DMS53 treated with DMSO at 0.1 percent for 48 hours (cell line): ENCODE measurements around the gene BAK1.
"Not testable (repeated sequence)": the region's sequence is repeated elsewhere in the genome, so short reads cannot be mapped to it uniquely, and the experiment has no call there.

Experiments
- DNase-seq: peaks from one replicate; lab custom pipeline; 2025; ENCODE audit not compliant: unreplicated experiment; lab: John Stamatoyannopoulos, UW

Gene BAK1

DNA sequence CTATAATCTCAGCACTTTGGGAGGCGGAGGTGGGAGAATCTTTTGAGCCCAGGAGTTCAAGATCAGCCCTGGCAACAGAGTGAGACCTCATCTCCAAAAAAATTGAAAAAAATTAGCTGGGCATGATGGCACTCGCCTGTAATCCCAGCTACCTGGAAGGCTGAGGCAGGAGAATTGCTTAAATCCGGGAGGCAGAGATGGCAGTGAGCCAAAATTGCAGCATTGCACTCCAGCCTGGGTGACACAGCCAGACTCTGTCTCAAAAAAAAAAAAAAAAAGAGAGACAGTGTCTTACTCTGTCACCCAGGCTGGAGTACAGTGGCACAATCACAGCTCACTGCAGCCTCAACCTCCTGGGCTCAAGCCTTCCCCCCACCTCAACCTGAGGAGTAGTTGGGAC is 27.2 kb downstream of the BAK1 start:
- peak; percentile 33 for DNase-seq

DNA sequence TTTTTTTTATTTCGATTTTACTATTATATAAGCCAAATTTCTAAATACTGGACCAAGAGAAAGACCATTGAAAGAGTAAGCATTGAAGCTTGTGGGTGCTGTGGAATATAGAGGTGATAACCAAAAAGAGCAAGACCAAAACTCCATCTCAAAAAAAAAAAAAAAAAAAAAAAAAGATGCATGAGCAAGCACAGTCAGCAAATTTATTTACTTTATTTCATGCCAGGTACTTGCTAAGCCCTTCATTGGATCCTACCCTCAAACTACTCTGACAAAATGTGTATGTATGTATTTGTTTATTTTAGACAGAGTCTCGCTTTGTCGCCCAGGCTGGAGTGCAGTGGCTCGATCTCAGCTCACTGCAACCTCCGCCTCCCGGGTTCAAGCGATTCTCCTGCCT is 27.8 kb downstream of the BAK1 start:
- no peak for DNase-seq

DNA sequence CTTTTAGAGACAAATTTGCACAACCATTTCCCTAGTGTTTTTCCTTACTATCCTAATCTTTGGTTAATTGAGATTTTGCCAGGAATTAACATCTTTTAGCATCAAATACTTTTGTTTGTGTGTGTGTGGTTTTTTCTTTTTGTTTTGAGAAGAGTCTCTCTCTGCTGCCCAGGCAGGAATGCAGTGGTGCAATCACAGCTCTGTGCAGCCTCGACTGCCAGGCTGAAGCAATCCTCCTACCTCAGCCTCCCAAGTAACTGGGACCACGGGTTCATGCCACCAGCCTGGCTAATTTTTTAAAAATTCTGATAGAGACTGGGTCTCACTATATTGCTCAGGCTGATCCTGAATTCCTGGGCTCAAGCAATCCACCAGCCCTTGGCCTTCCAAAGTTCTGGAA is 28.5 kb downstream of the BAK1 start:
- no peak for DNase-seq

DNA sequence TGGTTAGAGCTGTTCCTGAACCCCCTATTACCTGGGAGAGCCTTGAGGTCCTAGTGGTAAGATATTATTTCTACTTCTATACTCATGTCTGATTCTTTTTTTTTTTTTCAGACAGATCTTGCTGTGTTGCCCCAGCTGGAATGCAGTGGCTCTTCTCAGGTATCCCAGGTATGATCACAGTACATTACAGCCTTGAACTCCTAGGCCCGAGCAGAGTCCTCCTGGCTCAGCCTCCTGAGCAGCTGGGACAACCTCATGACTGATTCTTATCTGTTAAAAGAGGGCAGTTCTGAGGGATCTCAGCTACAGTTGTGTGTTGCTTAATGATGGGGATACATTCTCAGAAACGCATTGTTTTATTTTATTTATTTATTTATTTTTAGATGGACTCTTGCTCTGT is 30.2 kb downstream of the BAK1 start:
- no peak for DNase-seq

DNA sequence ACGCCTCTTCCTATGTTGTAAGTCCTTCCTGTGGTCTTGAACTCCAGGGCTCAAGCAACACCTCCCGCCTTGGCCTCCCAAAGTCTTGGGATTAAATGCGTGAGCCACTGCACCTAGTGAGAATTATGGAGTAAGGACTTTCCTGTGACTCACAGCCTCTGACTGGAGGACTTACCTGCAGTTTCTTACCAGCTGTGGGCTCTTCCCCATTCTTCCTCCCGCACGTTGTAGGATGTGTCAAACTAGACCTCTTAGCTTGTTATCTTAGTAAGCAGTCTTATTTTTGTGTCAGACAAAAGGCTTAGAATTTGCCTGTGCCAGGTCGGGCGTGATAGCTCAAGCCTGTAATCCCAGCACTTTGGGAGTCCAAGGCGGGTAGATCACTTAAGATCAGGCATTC is 30.9 kb downstream of the BAK1 start:
- no peak for DNase-seq

DNA sequence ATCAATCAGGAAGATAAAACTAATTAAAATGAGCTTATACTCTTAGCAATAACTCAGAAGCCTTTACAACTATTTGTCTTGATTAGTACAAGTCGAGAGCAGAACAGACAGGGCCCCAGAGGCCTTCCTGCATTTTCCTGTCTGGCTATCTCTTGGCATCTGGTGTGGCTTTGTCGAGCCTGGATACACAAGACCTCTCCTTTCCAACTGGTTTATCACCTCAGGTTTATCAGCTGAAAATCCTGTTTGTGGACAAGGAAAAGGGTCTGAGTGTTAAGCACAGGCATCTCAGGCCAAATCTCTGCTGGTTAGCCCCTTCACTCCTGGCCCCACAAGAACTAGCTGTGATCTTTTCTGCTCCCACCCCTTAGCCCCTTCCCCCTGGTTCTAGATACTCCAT is 32.6 kb downstream of the BAK1 start:
- no peak for DNase-seq

DNA sequence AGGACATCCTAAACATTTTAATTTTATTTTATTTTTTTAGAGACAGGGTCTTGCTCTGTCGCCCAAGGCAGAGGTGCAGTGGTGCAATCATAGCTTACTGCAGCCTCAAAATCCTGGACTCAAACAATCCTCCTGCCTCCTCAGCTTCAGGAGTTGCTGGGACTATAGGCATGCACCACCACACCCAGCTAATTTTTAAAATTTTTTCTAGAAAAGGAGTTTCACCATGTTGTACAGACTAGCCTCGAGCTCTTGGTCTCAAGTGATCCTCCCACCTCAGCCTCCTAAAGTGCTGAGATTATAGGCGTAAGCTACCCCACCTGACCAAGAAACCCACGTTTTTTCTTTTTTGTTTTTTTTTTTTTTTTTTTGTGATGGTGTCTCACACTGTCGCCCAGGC is 33.3 kb downstream of the BAK1 start:
- DNase-seq: no peak

DNA sequence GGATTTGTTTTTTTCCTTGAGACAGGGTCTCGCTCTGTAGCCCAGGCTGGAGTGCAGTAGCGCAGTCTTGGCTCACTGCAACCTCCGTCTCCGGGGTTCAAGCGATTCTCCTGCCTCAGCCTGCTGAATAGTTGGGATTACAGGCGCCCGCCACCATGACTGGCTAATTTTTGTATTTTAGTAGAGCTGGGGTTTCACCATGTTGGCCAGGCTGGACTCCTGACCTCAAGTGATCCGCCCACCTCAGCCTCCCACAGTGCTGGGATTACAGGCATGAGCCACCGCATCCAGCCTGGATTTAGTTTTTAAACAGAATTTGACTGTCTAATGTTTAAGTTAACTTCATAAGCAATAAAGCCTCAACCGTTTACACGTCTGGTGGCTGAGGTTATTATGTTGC is 34.8 kb downstream of the BAK1 start:
- DNase-seq: not testable (repeated sequence)

DNA sequence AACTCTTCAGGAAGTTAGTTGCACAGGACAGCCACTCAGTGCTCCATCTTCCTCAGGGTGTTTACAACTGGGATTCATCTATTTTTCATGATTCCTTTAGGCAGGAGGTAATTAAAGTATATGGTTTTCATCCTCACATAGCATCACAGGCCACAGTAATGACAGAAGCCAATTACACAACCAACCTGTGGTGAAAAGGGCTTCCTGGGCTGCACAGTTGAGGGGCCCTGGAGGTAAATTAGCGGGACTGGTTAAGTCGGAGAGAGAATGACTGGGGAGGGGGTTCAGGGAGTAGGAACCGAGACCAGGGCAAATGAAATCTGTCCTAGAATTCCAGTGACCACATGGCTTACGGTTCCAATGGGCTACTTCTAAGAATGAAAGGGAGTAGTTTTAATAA is 37.0 kb downstream of the BAK1 start:
- no peak for DNase-seq

DNA sequence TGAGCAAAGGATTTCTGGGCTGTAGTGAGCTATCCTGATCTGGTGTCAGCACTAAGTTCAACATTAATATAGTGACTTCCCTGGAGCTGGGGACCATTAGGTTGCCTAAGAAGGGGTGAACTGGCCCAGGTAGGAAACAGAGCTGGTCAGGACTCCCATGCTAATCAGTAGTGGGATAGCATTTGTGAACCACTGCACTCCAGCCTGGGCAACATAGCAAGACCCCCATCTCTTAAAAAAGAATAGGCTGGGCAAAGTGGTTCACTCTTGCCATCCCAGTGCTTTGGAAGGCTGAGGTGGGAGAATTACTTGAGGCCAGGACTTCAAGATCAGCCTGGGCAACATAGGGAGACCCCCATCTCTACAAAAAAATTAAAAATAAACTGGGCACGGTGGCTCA is 39.3 kb downstream of the BAK1 start:
- no peak for DNase-seq

DNA sequence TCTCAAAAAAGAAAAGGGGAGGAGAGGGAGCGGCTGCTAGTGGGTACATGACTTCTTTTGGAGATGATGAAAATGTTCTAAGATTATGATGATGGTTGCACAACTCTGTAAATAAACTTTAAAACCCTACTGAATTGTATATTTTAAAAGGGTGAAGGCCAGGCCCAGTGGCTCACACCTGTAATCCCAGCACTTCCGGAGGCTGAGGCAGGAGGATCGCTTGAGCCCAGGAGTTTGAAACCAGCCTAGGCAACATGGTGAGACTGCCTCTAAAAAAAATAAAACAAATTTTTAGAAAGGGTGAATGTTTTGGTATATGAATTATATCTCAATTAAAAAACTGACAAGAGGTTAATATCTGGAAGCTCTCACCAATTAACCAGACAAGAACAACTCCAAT is 45.4 kb downstream of the BAK1 start:
- no peak for DNase-seq

DNA sequence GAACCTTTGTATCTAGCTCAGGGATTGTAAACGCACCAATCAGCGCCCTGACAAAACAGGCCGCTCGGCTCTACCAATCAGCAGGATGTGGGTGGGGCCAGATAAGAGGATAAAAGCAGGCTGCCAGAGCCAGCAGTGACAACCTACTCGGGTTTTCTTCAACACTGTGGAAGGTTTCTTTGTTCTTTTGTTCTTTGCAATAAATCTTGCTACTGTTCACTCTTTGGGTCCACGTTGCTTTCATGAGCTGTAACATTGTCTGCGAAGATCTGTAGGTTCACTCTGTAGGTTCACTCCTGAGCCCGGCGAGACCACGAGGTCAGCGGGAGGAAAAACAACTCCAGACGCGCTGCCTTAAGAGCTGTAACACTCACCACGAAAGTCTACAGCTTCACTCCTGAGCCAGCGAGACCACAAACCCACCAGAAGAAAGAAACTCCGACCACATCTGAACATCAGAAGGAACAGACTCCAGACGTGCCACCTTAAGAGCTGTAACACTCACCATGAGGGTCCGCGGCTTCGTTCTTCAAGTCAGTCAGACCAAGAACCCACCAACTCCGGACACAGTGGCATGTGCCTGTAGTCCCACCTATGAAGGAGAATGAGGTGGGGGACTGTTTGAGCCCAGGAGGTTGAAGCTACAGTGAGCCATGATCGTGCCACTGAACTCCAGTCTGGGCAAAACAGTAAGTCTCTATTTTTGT is 46.8 kb downstream of the BAK1 start:
- not testable (repeated sequence) for DNase-seq

DNA sequence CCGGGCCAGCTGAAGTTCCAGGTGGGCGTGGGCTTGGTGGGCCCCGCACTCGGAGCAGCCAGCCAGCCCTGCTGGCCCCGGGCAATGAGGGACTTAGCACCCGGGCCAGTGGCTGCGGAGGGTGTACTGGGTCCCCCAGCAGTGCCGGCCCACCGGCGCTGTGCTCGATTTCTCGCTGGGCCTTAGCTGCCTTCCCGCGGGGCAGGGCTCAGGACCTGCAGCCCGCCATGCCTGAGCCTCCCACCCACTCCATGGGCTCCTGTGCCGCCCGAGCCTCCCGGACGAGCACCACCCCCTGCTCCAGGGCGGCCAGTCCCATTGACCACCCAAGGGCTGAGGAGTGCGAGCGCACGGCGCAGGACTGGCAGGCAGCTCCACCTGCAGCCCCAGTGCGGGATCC is 47.6 kb downstream of the BAK1 start:
- not testable (repeated sequence) for DNase-seq

DNA sequence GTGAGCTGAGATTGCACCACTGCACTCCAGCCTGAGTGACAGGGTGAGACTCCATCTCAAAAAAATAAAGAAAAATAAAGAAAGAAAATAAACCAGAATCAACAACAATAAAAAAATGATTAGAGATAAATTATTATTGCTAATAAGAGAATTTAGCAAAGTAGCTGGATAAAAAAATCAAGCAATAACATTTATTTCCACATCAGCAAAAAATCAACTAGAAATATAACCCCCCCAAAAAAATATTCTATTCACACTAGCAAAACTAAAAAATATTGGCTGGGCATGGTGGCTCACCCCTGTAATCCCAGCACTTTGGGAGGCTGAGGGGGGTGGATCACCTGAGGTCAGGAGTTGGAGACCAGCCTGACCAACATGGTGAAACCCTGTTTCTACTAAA is 49.5 kb downstream of the BAK1 start:
- DNase-seq: not testable (repeated sequence)
